Liver (tissue), 9 donors: ENCODE measurements around the gene AMOTL1. TPM values are rescaled to one million over a fixed set of nuclear protein-coding genes. Genes with fewer than 3 reads are reported as not detected.

Source experiments
- DNase-seq: peaks from one replicate; pipeline ENCODE4 v3.0.0-alpha.2; 2017; ENCODE audit warnings: low spot score
- H3K27ac ChIP-seq, 2 donors: one replicate each; pipeline ENCODE4 v1.7.0; 2013; ENCODE audit warnings: inconsistent platforms in 2 of 2, low read length in 2 of 2, control low read depth in 1 of 2, low read depth in 1 of 2, mild to moderate bottlenecking in 1 of 2
- H3K27me3 ChIP-seq, 4 donors: one replicate each; pipeline versions ENCODE4 v1.6.1 to v1.7.0; 2013; ENCODE audit warnings: low read length in 3 of 4, inconsistent platforms in 1 of 4, mild to moderate bottlenecking in 1 of 4, moderate library complexity in 1 of 4; ENCODE audit not compliant: control insufficient read depth in 4 of 4, insufficient read depth in 4 of 4
- H3K36me3 ChIP-seq, 4 donors: one replicate each; pipeline versions ENCODE4 v1.6.1 to v1.7.0; 2013; ENCODE audit warnings: low read length in 3 of 4, mild to moderate bottlenecking in 3 of 4, low read depth in 1 of 4, moderate library complexity in 1 of 4; ENCODE audit not compliant: control insufficient read depth in 4 of 4, insufficient read depth in 3 of 4
- H3K4me1 ChIP-seq, 4 donors: one replicate each; pipeline versions ENCODE4 v1.6.1 to v1.7.0; 2013; ENCODE audit warnings: low read length in 3 of 4, mild to moderate bottlenecking in 3 of 4, moderate library complexity in 1 of 4; ENCODE audit not compliant: control insufficient read depth in 4 of 4, insufficient read depth in 4 of 4
- H3K4me3 ChIP-seq, 3 donors: one replicate each; pipeline versions ENCODE4 v1.6.1 to v1.7.0; 2013; ENCODE audit warnings: low read length in 3 of 3, control low read depth in 1 of 3, low read depth in 1 of 3, mild to moderate bottlenecking in 1 of 3
- H3K9ac ChIP-seq, 2 donors: one replicate each; pipeline ENCODE4 v1.7.0; 2013; ENCODE audit warnings: low read length in 2 of 2, mild to moderate bottlenecking in 2 of 2, moderate library complexity in 2 of 2, control low read depth in 1 of 2, low read depth in 1 of 2
- H3K9me3 ChIP-seq, 4 donors: one replicate each; pipeline versions ENCODE4 v1.6.1 to v1.7.0; 2013; ENCODE audit warnings: low read length in 3 of 4; ENCODE audit not compliant: control insufficient read depth in 4 of 4
- CTCF ChIP-seq: fragments of 150-350 bp; IDR thresholded peaks from 2 replicates; pipeline ENCODE4 v1.5.1; 2017; ENCODE audit warnings: improper control_type of control experiment, low read depth, low read length; ENCODE audit not compliant: missing input control
- FOXA1 ChIP-seq: IDR thresholded peaks from 2 replicates; pipeline ENCODE4 v1.6.1; 2016; ENCODE audit warnings: antibody characterized with exemption
- HNF4A ChIP-seq, 2 donors: conservative IDR thresholded peaks; 2 replicates each; pipeline ENCODE4 v1.6.1; 2016; ENCODE audit warnings: antibody characterized with exemption in 2 of 2, mild to moderate bottlenecking in 2 of 2
- HNF4G ChIP-seq: IDR thresholded peaks from 2 replicates; pipeline ENCODE4 v1.6.1; 2016; ENCODE audit warnings: antibody characterized with exemption
- REST ChIP-seq: IDR thresholded peaks from 2 replicates; pipeline ENCODE4 v1.6.1; 2016; ENCODE audit warnings: antibody characterized with exemption, mild to moderate bottlenecking
- RXRA ChIP-seq, 2 donors: IDR thresholded peaks; 2 replicates each; pipeline ENCODE4 v1.6.1; 2017 to 2018; ENCODE audit warnings: antibody characterized with exemption in 2 of 2, mild to moderate bottlenecking in 1 of 2
- SP1 ChIP-seq: IDR thresholded peaks from 2 replicates; pipeline ENCODE4 v1.6.1; 2018; ENCODE audit warnings: antibody characterized with exemption, mild to moderate bottlenecking
- ZBTB33 ChIP-seq: IDR thresholded peaks from 2 replicates; pipeline ENCODE4 v1.6.1; 2016; ENCODE audit warnings: antibody characterized with exemption
- WGBS: extraction: QIAGEN DNeasy Blood & Tissue Kit; methylation state at CpG from one replicate; pipeline ENCODE4 v1.1.7; 2013; 5-methylcytosine and 5-hydroxymethylcytosine counted together
- polyA plus RNA-seq, 2 donors: library from polyadenylated mRNA; stranded (reverse) in 1 of 2; unstranded in 1 of 2; fragments of 200-250 nt in 1 of 2; fragments of >200 nt in 1 of 2; fragmentation: Nextera tagmentation in 1 of 2; extraction: Ambion mirVana in 1 of 2; gene quantifications; one replicate each; pipeline versions ENCODE4 v1.2.1 to v1.2.3, GENCODE V29; 2013 to 2015
- total RNA-seq, 2 donors: library from RNA; depleted of rRNA; stranded (reverse); fragments of >200 nt; gene quantifications; one replicate each; pipeline ENCODE4 v1.2.3, GENCODE V29; 2014
- donor health status: healthy.
- donor health status: healthy.
- donor health status: healthy.
- donor health status: healthy.
- donor health status: healthy.

AMOTL1 gene
- total and polyA plus RNA-seq, 4 donors = 2.2 to 29.5 (median 7.2) TPM

GRCh38 chr11:94855666-94856065 is 87.5 kb downstream of the AMOTL1 start (continued):
- TF ChIP-seq CTCF = no peak

- Histone ChIP-seq H3K9me3 (no peaks in the 10 kb centered on the region), H3K4me3 (no peak overlapping the region), H3K27me3 (no peaks in the 10 kb centered on the region), H3K4me1 (peaks cover 0 to 9% (median 6%) of the 10 kb centered on the region in 4 donors), H3K9ac (no peak overlapping the region), H3K36me3 (peaks cover 10 to 71% (median 55%) of the 10 kb centered on the region in 4 donors), H3K27ac (no peak overlapping the region)
- 89% methylated on average over 6 of the region's 6 CpGs for WGBS
- no peak for DNase-seq
- TF ChIP-seq RXRA (IDR thresholded peaks at IDR 0.05) (no peak), HNF4A (conservative IDR thresholded peaks at IDR 0.05) (no peak)
Measured at GRCh38 chr11:94856443-94856842, 88.3 kb downstream of the AMOTL1 start.

- WGBS = 98% methylated on average over 2 of the region's 2 CpGs
- Histone ChIP-seq H3K4me1 (peaks cover 0 to 9% (median 6%) of the 10 kb centered on the region in 4 donors), H3K36me3 (peaks cover 13 to 67% (median 51%) of the 10 kb centered on the region in 4 donors)
Measured at GRCh38 chr11:94857337-94857736, 89.2 kb downstream of the AMOTL1 start.

More at GRCh38 chr11:94857337-94857736, 89.2 kb downstream of the AMOTL1 start:
- no peak for DNase-seq
- no peak overlapping the region for H3K9ac ChIP-seq
- TF ChIP-seq FOXA1 = no peak
- no peak for TF ChIP-seq SP1
- no peak for TF ChIP-seq REST
- no peak for TF ChIP-seq ZBTB33
- no peak for TF ChIP-seq HNF4G
- H3K27ac ChIP-seq = no peak overlapping the region
- H3K4me3 ChIP-seq = no peak overlapping the region
- no peaks in the 10 kb centered on the region for H3K27me3 ChIP-seq
- no peaks in the 10 kb centered on the region for H3K9me3 ChIP-seq
